HUES48 (cell line): ENCODE results near the gene WFDC10A.
"Not testable (repeated sequence)": the region's sequence is repeated elsewhere in the genome, so short reads cannot be mapped to it uniquely, and the experiment has no call there.

Source experiments
- H3K27ac ChIP-seq: one replicate; pipeline ENCODE4 v1.7.0; 2013; ENCODE audit warnings: low read depth, low read length, inconsistent platforms
- H3K27me3 ChIP-seq: 2 replicates; pipeline ENCODE4 v1.6.1; 2013; ENCODE audit warnings: mild to moderate bottlenecking, low read length; ENCODE audit not compliant: control insufficient read depth, insufficient read depth
- H3K36me3 ChIP-seq: 2 replicates; pipeline ENCODE4 v1.6.1; 2013; ENCODE audit warnings: low read length; ENCODE audit not compliant: control insufficient read depth, insufficient read depth
- H3K4me1 ChIP-seq: 2 replicates; pipeline ENCODE4 v1.6.1; 2013; ENCODE audit warnings: mild to moderate bottlenecking, low read length; ENCODE audit not compliant: control insufficient read depth, insufficient read depth
- H3K4me3 ChIP-seq: 2 replicates; pipeline ENCODE4 v1.5.1; 2013; ENCODE audit warnings: mild to moderate bottlenecking, low read depth, low read length
- H3K9ac ChIP-seq: 2 replicates; pipeline ENCODE4 v1.6.1; 2013; ENCODE audit warnings: mild to moderate bottlenecking, low read depth, low read length, moderate library complexity
- H3K9me3 ChIP-seq: 2 replicates; pipeline ENCODE4 v1.6.1; 2013; ENCODE audit warnings: low read length; ENCODE audit not compliant: control insufficient read depth, insufficient read depth

WFDC10A gene

GRCh38 chr20:45647441-45648050, 18.0 kb downstream of the WFDC10A start:
- Histone ChIP-seq H3K9me3 (peaks cover 17% of the 10 kb centered on the region), H3K4me3 (no peak overlapping the region), H3K27ac (no peak overlapping the region), H3K36me3 (no peaks in the 10 kb centered on the region), H3K9ac (no peak overlapping the region), H3K27me3 (no peaks in the 10 kb centered on the region), H3K4me1 (no peaks in the 10 kb centered on the region)

- H3K36me3 ChIP-seq, result no peaks in the 10 kb centered on the region
- peaks cover 17% of the 10 kb centered on the region for H3K9me3 ChIP-seq
- no peak overlapping the region for H3K27ac ChIP-seq
- no peak overlapping the region for H3K9ac ChIP-seq
- no peak overlapping the region for H3K4me3 ChIP-seq
- no peaks in the 10 kb centered on the region for H3K4me1 ChIP-seq
- no peaks in the 10 kb centered on the region for H3K27me3 ChIP-seq
Observed at GRCh38 chr20:45649312-45649863, 19.8 kb downstream of the WFDC10A start.

GRCh38 chr20:45651726-45652125, 22.2 kb downstream of the WFDC10A start:
- H3K9ac ChIP-seq, H3K4me3 ChIP-seq, H3K4me1 ChIP-seq, H3K36me3 ChIP-seq, H3K27ac ChIP-seq, H3K27me3 ChIP-seq: not testable (repeated sequence)
- peaks cover 16% of the 10 kb centered on the region for H3K9me3 ChIP-seq

GRCh38 chr20:45657038-45657437, 27.5 kb downstream of the WFDC10A start:
- H3K9ac ChIP-seq, H3K27ac ChIP-seq, H3K4me1 ChIP-seq, H3K9me3 ChIP-seq, H3K4me3 ChIP-seq, H3K27me3 ChIP-seq, H3K36me3 ChIP-seq: not testable (repeated sequence)

- H3K4me3 ChIP-seq, result no peak within 1 kb of the TSS
- H3K27me3 ChIP-seq, result no peaks in the 10 kb centered on the region
- H3K9me3 ChIP-seq, result no peaks in the 10 kb centered on the region; the same call in 1 of the 2 replicates
- H3K4me1 ChIP-seq, result no peaks in the 10 kb centered on the region
- H3K9ac ChIP-seq, result no peak within 1 kb of the TSS
- H3K36me3 ChIP-seq, result no peaks in the 10 kb centered on the region
- no peak within 1 kb of the TSS for H3K27ac ChIP-seq
Observed at GRCh38 chr20:45670139-45670538, 40.6 kb downstream of the WFDC10A start, which contains the start of gene WFDC11. WFDC11 (minus strand) TSS chr20:45670239; CDS start chr20:45650600, 19,639 bp downstream.

GRCh38 chr20:45672765-45673164, 43.2 kb downstream of the WFDC10A start:
- H3K9me3 ChIP-seq, result no peaks in the 10 kb centered on the region
- no peak overlapping the region for H3K27ac ChIP-seq
- H3K36me3 ChIP-seq, result no peaks in the 10 kb centered on the region
- no peaks in the 10 kb centered on the region for H3K4me1 ChIP-seq
- no peak overlapping the region for H3K4me3 ChIP-seq
- H3K9ac ChIP-seq, result no peak overlapping the region
- H3K27me3 ChIP-seq, result no peaks in the 10 kb centered on the region

- Histone ChIP-seq H3K9ac (no peak overlapping the region), H3K27me3 (no peaks in the 10 kb centered on the region), H3K9me3 (peaks cover 10% of the 10 kb centered on the region; the same call in 1 of the 2 replicates), H3K4me1 (no peaks in the 10 kb centered on the region), H3K27ac (no peak overlapping the region), H3K36me3 (no peaks in the 10 kb centered on the region), H3K4me3 (no peak overlapping the region)
Observed at GRCh38 chr20:45679650-45680049, 50.1 kb downstream of the WFDC10A start.
